BE2C (cell line): Measurements from ENCODE around the gene RASL10B.

Experiments used
- DNase-seq: peaks from one replicate; pipeline ENCODE4 v3.0.0-alpha.2; 2020
- H3K27me3 ChIP-seq: fragments of 250-450 bp; sonication (Bioruptor Pico); 2 replicates; pipeline ENCODE4 v1.5.1; 2020; ENCODE audit warnings: mild to moderate bottlenecking
- H3K36me3 ChIP-seq: fragments of 250-450 bp; sonication (Bioruptor Pico); 2 replicates; pipeline ENCODE4 v1.5.1; 2020; ENCODE audit warnings: mild to moderate bottlenecking
- H3K4me1 ChIP-seq: fragments of 250-450 bp; sonication (Bioruptor Pico); 2 replicates; pipeline ENCODE4 v1.5.1; 2020
- H3K4me3 ChIP-seq: 2 replicates; pipeline ENCODE4 v1.5.1; 2011; ENCODE audit warnings: low read depth, low read length
- H3K9me3 ChIP-seq: fragments of 250-450 bp; sonication (Bioruptor Pico); 2 replicates; pipeline ENCODE4 v1.5.1; 2020
- CTCF ChIP-seq: IDR thresholded peaks from 2 replicates; pipeline ENCODE4 v1.5.1; 2012; ENCODE audit warnings: mild to moderate bottlenecking, low read depth, low read length

Gene RASL10B

GRCh38 chr17:35774499-35774898 is 43.1 kb downstream of the RASL10B start:
- Histone ChIP-seq H3K36me3 (no peaks in the 10 kb centered on the region), H3K27me3 (no peaks in the 10 kb centered on the region), H3K9me3 (no peaks in the 10 kb centered on the region), H3K4me1 (peaks cover 26% of the 10 kb centered on the region), H3K4me3 (no peak overlapping the region)
- no peak for TF ChIP-seq CTCF
- peak; percentile 68 for DNase-seq

- H3K4me1 ChIP-seq: peaks cover 26% of the 10 kb centered on the region
- no peak for TF ChIP-seq CTCF
- peak; percentile 45 for DNase-seq
- H3K27me3 ChIP-seq: no peaks in the 10 kb centered on the region
- no peaks in the 10 kb centered on the region for H3K36me3 ChIP-seq
- no peaks in the 10 kb centered on the region for H3K9me3 ChIP-seq
- no peak overlapping the region for H3K4me3 ChIP-seq
These were observed 43.6 kb downstream of the RASL10B start for GRCh38 chr17:35775039-35775438.

GRCh38 chr17:35775583-35775982 is 44.1 kb downstream of the RASL10B start:
- no peak overlapping the region for H3K4me3 ChIP-seq
- no peaks in the 10 kb centered on the region for H3K36me3 ChIP-seq
- peaks cover 26% of the 10 kb centered on the region for H3K4me1 ChIP-seq
- H3K27me3 ChIP-seq: no peaks in the 10 kb centered on the region
- no peaks in the 10 kb centered on the region for H3K9me3 ChIP-seq
- DNase-seq: no peak
- TF ChIP-seq CTCF: no peak

- TF ChIP-seq CTCF: no peak
These were observed 47.3 kb downstream of the RASL10B start for GRCh38 chr17:35778641-35779196.

GRCh38 chr17:35780950-35781349 is 49.5 kb downstream of the RASL10B start:
- TF ChIP-seq CTCF: no peak
- no peak for DNase-seq
- Histone ChIP-seq H3K36me3 (no peaks in the 10 kb centered on the region), H3K4me1 (peaks cover 13% of the 10 kb centered on the region), H3K9me3 (no peaks in the 10 kb centered on the region), H3K4me3 (no peak overlapping the region), H3K27me3 (no peaks in the 10 kb centered on the region)

More at GRCh38 chr17:35778641-35779196, 47.3 kb downstream of the RASL10B start:
- Histone ChIP-seq H3K4me1 (peaks cover 24% of the 10 kb centered on the region), H3K27me3 (no peaks in the 10 kb centered on the region), H3K36me3 (no peaks in the 10 kb centered on the region), H3K9me3 (no peaks in the 10 kb centered on the region), H3K4me3 (no peak overlapping the region)
- DNase-seq: no peak

GRCh38 chr17:35784895-35785294 is 53.5 kb downstream of the RASL10B start:
- Histone ChIP-seq H3K9me3 (no peaks in the 10 kb centered on the region), H3K27me3 (no peaks in the 10 kb centered on the region), H3K36me3 (no peaks in the 10 kb centered on the region), H3K4me3 (no peak overlapping the region), H3K4me1 (peaks cover 37% of the 10 kb centered on the region)
- TF ChIP-seq CTCF: no peak
- no peak for DNase-seq
